Endothelial cell of umbilical vein (primary cell): ENCODE measurements around the gene RBMS1. TPM values are rescaled to one million over a fixed set of nuclear protein-coding genes. Genes with fewer than 3 reads are reported as not detected.

ENCODE experiments used
- BruUV-seq: library from RNA; stranded (reverse); fragments of 400-500 nt; replicated peaks from 2 replicates; lab custom pipeline; 2021; lab: Mats Ljungman, UMichigan
- CTCF ChIA-PET: fragments of 300-600, 350-600 bp; sonication (Branson Sonifier 250); formaldehyde crosslinking; loops from one replicate; lab custom pipeline; 2021; ENCODE audit warnings: antibody characterized with exemption, inconsistent platforms; lab: Charles Lee
- POLR2A ChIA-PET: fragments of 300-600, 350-600 bp; sonication (Branson Sonifier 250); formaldehyde crosslinking; loops from one replicate; lab custom pipeline; 2021; ENCODE audit warnings: antibody characterized with exemption, inconsistent platforms; lab: Charles Lee
- DNase-seq: peaks from one replicate; pipeline ENCODE4 v3.0.0-alpha.2; 2011; ENCODE audit warnings: low read depth, low spot score
- FAIRE-seq: peaks from 2 replicates; lab custom pipeline; 2011; peaks lifted over from hg19 to GRCh38; lab: Jason Lieb, UNC
- H2AFZ ChIP-seq: 2 replicates; pipeline ENCODE4 v1.6.0; 2012; ENCODE audit warnings: low read depth, low read length, control low read depth, inconsistent platforms
- H3K27ac ChIP-seq: 2 replicates; pipeline ENCODE4 v1.5.1; 2011; ENCODE audit warnings: low read depth, mild to moderate bottlenecking, control low read depth, low read length, moderate library complexity; ENCODE audit not compliant: insufficient read depth
- H3K27me3 ChIP-seq, 2 experiments: 2 replicates each; pipeline versions ENCODE4 v1.6.0 to v1.6.1; 2011; ENCODE audit warnings: low read length in 2 of 2, mixed read lengths in 1 of 2; ENCODE audit not compliant: control insufficient read depth in 2 of 2, insufficient read depth in 2 of 2
- H3K36me3 ChIP-seq, 2 experiments: 2 replicates in 1 of 2; 3 replicates in 1 of 2; pipeline ENCODE4 v1.5.1; 2011; ENCODE audit warnings: low read length in 2 of 2, mild to moderate bottlenecking in 1 of 2, moderate library complexity in 1 of 2; ENCODE audit not compliant: control insufficient read depth in 2 of 2, insufficient read depth in 2 of 2; ENCODE audit errors: extremely low read depth in 1 of 2
- H3K4me1 ChIP-seq: 3 replicates; pipeline ENCODE4 v1.5.1; 2011; ENCODE audit warnings: mild to moderate bottlenecking, low read length; ENCODE audit not compliant: control insufficient read depth, insufficient read depth; ENCODE audit errors: extremely low read depth
- H3K4me2 ChIP-seq: 2 replicates; pipeline ENCODE4 v1.6.1; 2011; ENCODE audit warnings: low read length, control low read depth, mixed read lengths; ENCODE audit not compliant: insufficient read depth
- H3K4me3 ChIP-seq, 3 experiments: fragments of 200-600 bp in 1 of 3; sonication (generic), shearing (Covaris generic) in 1 of 3; replicated peaks in 1 of 3; 2 replicates each; pipeline ENCODE4 v1.5.1; 2011 to 2016; ENCODE audit warnings: control low read depth in 3 of 3, low read length in 3 of 3, mild to moderate bottlenecking in 2 of 3, inconsistent platforms in 1 of 3, low read depth in 1 of 3, moderate library complexity in 1 of 3; ENCODE audit not compliant: insufficient read depth in 1 of 3
- H3K79me2 ChIP-seq: 2 replicates; pipeline ENCODE4 v1.6.0; 2012; ENCODE audit warnings: low read length, inconsistent platforms; ENCODE audit not compliant: control insufficient read depth, insufficient read depth
- H3K9ac ChIP-seq: replicated peaks from 2 replicates; pipeline ENCODE3; 2011; ENCODE audit warnings: low read length, control low read depth; ENCODE audit not compliant: insufficient read depth; ENCODE audit errors: extremely low read depth
- H3K9me1 ChIP-seq: replicated peaks from 3 replicates; pipeline ENCODE4 v1.6.0; 2011; ENCODE audit warnings: mild to moderate bottlenecking, low read length; ENCODE audit not compliant: control insufficient read depth, insufficient read depth; ENCODE audit errors: extremely low read depth
- H3K9me3 ChIP-seq: replicated peaks from 2 replicates; pipeline ENCODE4 v1.5.1; 2012; ENCODE audit warnings: low read length, inconsistent platforms; ENCODE audit not compliant: control insufficient read depth, insufficient read depth
- H4K20me1 ChIP-seq: replicated peaks from 2 replicates; pipeline ENCODE3; 2011; ENCODE audit warnings: mild to moderate bottlenecking, low read length; ENCODE audit not compliant: control insufficient read depth, insufficient read depth; ENCODE audit errors: extremely low read depth
- CTCF ChIP-seq, 2 donors: IDR thresholded peaks; 1 replicate in 1 of 2; 2 replicates in 1 of 2; pipeline ENCODE4 v1.5.1; 2011; ENCODE audit warnings: low read length in 2 of 2, mild to moderate bottlenecking in 2 of 2, moderate library complexity in 2 of 2, control low read depth in 1 of 2, inconsistent platforms in 1 of 2, low read depth in 1 of 2; ENCODE audit not compliant: insufficient read depth in 1 of 2; ENCODE audit errors: extremely low read depth in 1 of 2
- EZH2 ChIP-seq: IDR thresholded peaks from 2 replicates; pipeline ENCODE4 v1.6.1; 2012; ENCODE audit warnings: borderline replicate concordance, low read depth, mild to moderate bottlenecking, moderate library complexity, low read length, inconsistent platforms; ENCODE audit not compliant: severe bottlenecking
- FOS ChIP-seq: IDR thresholded peaks from 2 replicates; pipeline ENCODE4 v1.6.1; 2011; ENCODE audit warnings: mild to moderate bottlenecking, low read length, moderate library complexity, borderline replicate concordance; ENCODE audit not compliant: insufficient read depth
- GATA2 ChIP-seq: IDR thresholded peaks from 2 replicates; pipeline ENCODE4 v1.7.0; 2011; ENCODE audit warnings: low read depth, mild to moderate bottlenecking, moderate library complexity, mixed read lengths, low read length; ENCODE audit not compliant: insufficient read length, insufficient read depth
- JUN ChIP-seq: IDR thresholded peaks from 2 replicates; pipeline ENCODE4 v1.6.1; 2011; ENCODE audit warnings: borderline replicate concordance, low read depth; ENCODE audit not compliant: insufficient read length, insufficient read depth
- MAX ChIP-seq: IDR thresholded peaks from 2 replicates; pipeline ENCODE4 v1.6.1; 2011; ENCODE audit not compliant: insufficient read depth, insufficient read length
- MYC ChIP-seq: IDR thresholded peaks from one replicate; pipeline ENCODE4 v1.6.1; 2011; ENCODE audit warnings: mild to moderate bottlenecking, low read depth, low read length
- POLR2A ChIP-seq: IDR thresholded peaks from 2 replicates; pipeline ENCODE4 v1.6.1; 2012; ENCODE audit warnings: low read depth, mild to moderate bottlenecking, control low read depth, low read length
- POLR2AphosphoS5 ChIP-seq: IDR thresholded peaks from 2 replicates; pipeline ENCODE4 v1.6.1; 2012; ENCODE audit warnings: low read depth, mild to moderate bottlenecking, control low read depth, low read length, moderate library complexity; ENCODE audit not compliant: insufficient read depth
- dilution Hi-C: fragments of 300-500 bp; cut with MboI; formaldehyde crosslinking; loops from one replicate; pipeline ENCODE4 v1.15.0; 2019; ENCODE audit warnings: low sequenced_read_pairs; ENCODE audit not compliant: extremely low pct_ligation_motif_present
- intact Hi-C: fragments of 100-400 bp; cut with micrococcal nuclease; formaldehyde crosslinking; loops from one replicate; pipeline ENCODE4 v1.10.0; 2022
- polyA plus RNA-seq, 4 experiments: library from polyadenylated mRNA; depleted of rRNA in 3 of 4; stranded (reverse) in 3 of 4; unstranded in 1 of 4; fragments of >200 nt; gene quantifications; 2 replicates each; pipeline versions ENCODE4 v1.2.1 to v1.2.3, GENCODE V29; 2011 to 2012; ENCODE audit warnings: missing spikeins in 1 of 4
- total RNA-seq: library from RNA; stranded (reverse); gene quantifications from 2 replicates; pipeline ENCODE4 v1.2.3, GENCODE V29; 2021

RBMS1 gene
- total and polyA plus RNA-seq, 2 donors (not counting 3 experiments of a cell fraction or from before 2014, with no cell fraction given) = 60.0 to 93.3 TPM

GRCh38 chr2:160375037-160375436 lies 118.6 kb downstream of the RBMS1 start:
- Histone ChIP-seq H3K27ac (peak overlapping the region; percentile 85), H3K27me3 (no peaks in the 10 kb centered on the region), H3K4me2 (peak overlapping the region; percentile 87), H3K4me1 (peaks cover 97% of the 10 kb centered on the region), H3K9me1 (no peaks in the 10 kb centered on the region), H2AFZ (no peak overlapping the region), H3K79me2 (peaks cover 86% of the 10 kb centered on the region), H3K4me3 (no peak overlapping the region), H3K36me3 (no peaks in the 10 kb centered on the region), H3K9me3 (no peaks in the 10 kb centered on the region), H4K20me1 (no peaks in the 10 kb centered on the region), H3K9ac (no peak overlapping the region)
- intact Hi-C loops = no loop called here
- dilution Hi-C loops = no loop called here
- DNase-seq (no peak), FAIRE-seq (no peak)
- POLR2A ChIA-PET = no interaction called here
- BruUV-seq = no TSS peak
- CTCF ChIA-PET = interaction anchor here (1.0 to 3.1 kb wide), 6 partner anchors 13 to 544 kb away, joined by 3 to 14 read pairs (median 4); no protein-coding TSS in a partner anchor
- TF ChIP-seq FOS (no peak), MYC (no peak), EZH2 (no peak), POLR2A (no peak), JUN (no peak), MAX (no peak), POLR2AphosphoS5 (no peak), GATA2 (no peak), CTCF (IDR thresholded peaks at IDR 0.05; ENCODE audit: extremely low read depth in 1 of 2, insufficient read depth in 1 of 2, low read depth in 1 of 2, low read length in 2 of 2) (no peak)
